Measurements from ENCODE around the gene NOCT. TPM values are rescaled to one million over a fixed set of nuclear protein-coding genes. Genes with fewer than 3 reads are reported as not detected.
"Not testable (repeated sequence)": the region's sequence is repeated elsewhere in the genome, so short reads cannot be mapped to it uniquely, and the experiment has no call there.

The NOCT gene
- total RNA-seq, 6 experiments from 2014 or later: 16.7 to 23.5 (median 18.3) TPM

- DNase-seq: peak; percentile 3
- TF ChIP-seq, protein P1, sequence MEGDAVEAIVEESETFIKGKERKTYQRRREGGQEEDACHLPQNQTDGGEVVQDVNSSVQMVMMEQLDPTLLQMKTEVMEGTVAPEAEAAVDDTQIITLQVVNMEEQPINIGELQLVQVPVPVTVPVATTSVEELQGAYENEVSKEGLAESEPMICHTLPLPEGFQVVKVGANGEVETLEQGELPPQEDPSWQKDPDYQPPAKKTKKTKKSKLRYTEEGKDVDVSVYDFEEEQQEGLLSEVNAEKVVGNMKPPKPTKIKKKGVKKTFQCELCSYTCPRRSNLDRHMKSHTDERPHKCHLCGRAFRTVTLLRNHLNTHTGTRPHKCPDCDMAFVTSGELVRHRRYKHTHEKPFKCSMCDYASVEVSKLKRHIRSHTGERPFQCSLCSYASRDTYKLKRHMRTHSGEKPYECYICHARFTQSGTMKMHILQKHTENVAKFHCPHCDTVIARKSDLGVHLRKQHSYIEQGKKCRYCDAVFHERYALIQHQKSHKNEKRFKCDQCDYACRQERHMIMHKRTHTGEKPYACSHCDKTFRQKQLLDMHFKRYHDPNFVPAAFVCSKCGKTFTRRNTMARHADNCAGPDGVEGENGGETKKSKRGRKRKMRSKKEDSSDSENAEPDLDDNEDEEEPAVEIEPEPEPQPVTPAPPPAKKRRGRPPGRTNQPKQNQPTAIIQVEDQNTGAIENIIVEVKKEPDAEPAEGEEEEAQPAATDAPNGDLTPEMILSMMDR (IDR thresholded peaks at IDR 0.05): no peak
- Mint-ChIP-seq H3K36me3 (ENCODE audit: low read depth) (peaks cover 32% of the 10 kb centered on the region), H3K4me3 (peak overlapping the region; percentile 4; the same call in 1 of the 2 replicates), H3K27ac (peak overlapping the region; percentile 17; the same call in 1 of the 2 replicates), H3K4me1 (ENCODE audit: low read depth) (peaks cover 32% of the 10 kb centered on the region), H3K9me3 (no peaks in the 10 kb centered on the region), H3K27me3 (ENCODE audit: insufficient read depth) (peaks cover 2% of the 10 kb centered on the region; the same call in 1 of the 2 replicates)
These were observed 39.4 kb downstream of the NOCT start for GRCh38 chr4:139054791-139055505.

- H3K4me1 Mint-ChIP-seq (ENCODE audit: low read depth): peaks cover 21% of the 10 kb centered on the region
- DNase-seq; H3K9me3 Mint-ChIP-seq; H3K4me3 Mint-ChIP-seq; H3K27me3 Mint-ChIP-seq (ENCODE audit: insufficient read depth): not testable (repeated sequence)
- peaks cover 21% of the 10 kb centered on the region for H3K36me3 Mint-ChIP-seq (ENCODE audit: low read depth)
- H3K27ac Mint-ChIP-seq: peak overlapping the region; percentile 45; the same call in 1 of the 2 replicates
These were observed 43.4 kb downstream of the NOCT start for GRCh38 chr4:139059026-139059425.

- Mint-ChIP-seq H3K9me3 (no peaks in the 10 kb centered on the region), H3K27ac (no peak overlapping the region), H3K4me3 (no peak overlapping the region), H3K27me3 (ENCODE audit: insufficient read depth) (peaks cover 2% of the 10 kb centered on the region; the same call in 1 of the 2 replicates), H3K4me1 (ENCODE audit: low read depth) (peaks cover 6% of the 10 kb centered on the region), H3K36me3 (ENCODE audit: low read depth) (peaks cover 12% of the 10 kb centered on the region)
- TF ChIP-seq, protein P1 (IDR thresholded peaks at IDR 0.05): no peak
- DNase-seq: no peak
These were observed 45.0 kb downstream of the NOCT start for GRCh38 chr4:139060591-139060990.

DNA sequence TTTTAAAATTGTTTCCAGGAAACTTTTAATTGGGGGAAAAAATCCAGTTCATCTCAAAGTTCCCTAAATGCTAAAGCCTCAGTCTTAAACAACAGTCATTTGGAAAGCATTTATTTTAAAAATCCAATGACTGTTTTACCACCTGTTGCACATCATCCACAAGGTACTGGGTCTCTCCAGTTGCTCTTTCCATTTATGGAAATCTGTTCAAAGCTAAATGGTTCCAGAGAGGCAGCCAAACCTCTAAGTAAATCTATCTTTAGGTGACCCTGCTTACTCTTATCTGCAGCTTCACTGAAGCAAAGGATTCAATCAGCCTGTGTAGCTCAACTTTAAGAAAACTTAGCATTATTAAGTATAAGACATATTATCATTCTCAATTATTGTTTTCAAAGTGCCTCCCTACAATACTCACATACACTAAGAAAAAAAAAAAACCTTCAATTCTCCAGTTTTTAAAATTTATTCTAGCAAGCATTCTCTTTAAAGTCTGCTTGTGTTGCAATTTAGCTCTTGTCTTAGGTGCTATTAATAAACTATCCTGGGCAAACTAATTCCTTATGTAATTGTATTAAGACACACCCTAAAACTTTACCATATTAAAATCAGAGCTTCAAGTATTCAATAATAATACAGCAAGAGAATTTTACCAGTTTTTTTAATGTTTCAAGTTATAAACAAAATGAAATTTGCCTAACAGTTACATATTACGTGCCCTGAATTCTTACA lies 60.6 kb downstream of the NOCT start:
- TF ChIP-seq, protein P1 (IDR thresholded peaks at IDR 0.05): no peak
- Mint-ChIP-seq H3K4me3 (no peak overlapping the region), H3K9me3 (no peaks in the 10 kb centered on the region), H3K4me1 (ENCODE audit: low read depth) (peaks cover 16% of the 10 kb centered on the region), H3K27me3 (ENCODE audit: insufficient read depth) (no peaks in the 10 kb centered on the region), H3K36me3 (ENCODE audit: low read depth) (peaks cover 8% of the 10 kb centered on the region; the same call in 1 of the 2 replicates), H3K27ac (no peak overlapping the region)
- DNase-seq: no peak

GRCh38 chr4:139077567-139078355 lies 62.2 kb downstream of the NOCT start:
- Mint-ChIP-seq H3K27me3 (ENCODE audit: insufficient read depth) (peaks cover under 1% of the 10 kb centered on the region; the same call in 1 of the 2 replicates), H3K27ac (no peak overlapping the region), H3K36me3 (ENCODE audit: low read depth) (no peaks in the 10 kb centered on the region), H3K9me3 (no peaks in the 10 kb centered on the region), H3K4me1 (ENCODE audit: low read depth) (peaks cover 31% of the 10 kb centered on the region), H3K4me3 (no peak overlapping the region)
- no peak for DNase-seq
- TF ChIP-seq, protein P1 (IDR thresholded peaks at IDR 0.05): no peak
